Smooth muscle cell (in vitro differentiated cells): Measurements from ENCODE around the gene GTPBP4. TPM values are rescaled to one million over a fixed set of nuclear protein-coding genes. Genes with fewer than 3 reads are reported as not detected.

Experiments used
- DNase-seq: peaks from one replicate; lab custom pipeline; 2025; ENCODE audit not compliant: unreplicated experiment; lab: John Stamatoyannopoulos, UW
- H2AFZ ChIP-seq: fragments of 200-600 bp; sonication (generic); 2 replicates; pipeline ENCODE4 v1.6.0; 2016; ENCODE audit warnings: antibody characterized with exemption, low read depth, mild to moderate bottlenecking
- H3F3A ChIP-seq: fragments of 200-600 bp; sonication (generic); 2 replicates; pipeline ENCODE4 v1.6.0; 2017; ENCODE audit warnings: antibody characterized with exemption, low read depth
- H3K27ac ChIP-seq: fragments of 200-600 bp; sonication (generic); 2 replicates; pipeline ENCODE4 v1.5.1; 2016; ENCODE audit warnings: low read depth, mild to moderate bottlenecking
- H3K27me3 ChIP-seq: fragments of 200-600 bp; sonication (generic); 2 replicates; pipeline ENCODE4 v1.6.1; 2016; ENCODE audit warnings: low read depth, mild to moderate bottlenecking
- H3K36me3 ChIP-seq: fragments of 200-600 bp; sonication (generic); 2 replicates; pipeline ENCODE4 v1.5.1; 2016; ENCODE audit warnings: low read depth
- H3K4me1 ChIP-seq: fragments of 200-600 bp; sonication (generic); 2 replicates; pipeline ENCODE4 v1.5.1; 2016; ENCODE audit warnings: low read depth
- H3K4me2 ChIP-seq: fragments of 200-600 bp; sonication (generic); 2 replicates; pipeline ENCODE4 v1.6.0; 2016; ENCODE audit warnings: mild to moderate bottlenecking
- H3K4me3 ChIP-seq: fragments of 200-600 bp; sonication (generic); 2 replicates; pipeline ENCODE4 v1.5.1; 2016; ENCODE audit warnings: mild to moderate bottlenecking
- H3K79me2 ChIP-seq: fragments of 200-600 bp; sonication (generic); 2 replicates; pipeline ENCODE4 v1.6.0; 2016; ENCODE audit warnings: low read depth, mild to moderate bottlenecking
- H3K9ac ChIP-seq: fragments of 200-600 bp; sonication (generic); 2 replicates; pipeline ENCODE4 v1.6.0; 2016; ENCODE audit warnings: low read depth
- H3K9me3 ChIP-seq: fragments of 200-600 bp; sonication (generic); replicated peaks from 2 replicates; pipeline ENCODE4 v1.5.1; 2016; ENCODE audit warnings: low read depth
- H4K20me1 ChIP-seq: fragments of 200-600 bp; sonication (generic); 2 replicates; pipeline ENCODE4 v1.6.0; 2016; ENCODE audit warnings: low read depth
- CTCF ChIP-seq: fragments of 200-600 bp; sonication (generic); IDR thresholded peaks from 2 replicates; pipeline ENCODE4 v1.5.1; 2017; ENCODE audit warnings: borderline replicate concordance, mild to moderate bottlenecking, antibody characterized with exemption; ENCODE audit not compliant: insufficient read depth, poor library complexity, severe bottlenecking
- WGBS: methylation state at CpG from one replicate; pipeline ENCODE4 v1.1.7; 2016; ENCODE audit warnings: low lambda C conversion rate; 5-methylcytosine and 5-hydroxymethylcytosine counted together
- polyA plus RNA-seq: library from polyadenylated mRNA; unstranded; fragments of >200 nt; fragmentation: Nextera tagmentation; extraction: Ambion mirVana; gene quantifications from 2 replicates; pipeline ENCODE4 v1.2.1, GENCODE V29; 2016
- total RNA-seq: library from RNA; depleted of rRNA; stranded (reverse); fragments of >200 nt; gene quantifications from 2 replicates; pipeline ENCODE4 v1.2.3, GENCODE V29; 2014

GTPBP4 gene
- total and polyA plus RNA-seq, 2 experiments from 2014 or later, result 42.5 to 52.1 TPM

- 98% methylated on average over 6 of the region's 6 CpGs for WGBS
These were observed 38.3 kb downstream of the GTPBP4 start for GRCh38 chr10:1026578-1026977.

GRCh38 chr10:1029838-1030237, 41.6 kb downstream of the GTPBP4 start:
- Histone ChIP-seq H3F3A (no peaks in the 10 kb centered on the region), H4K20me1 (no peaks in the 10 kb centered on the region), H3K79me2 (no peaks in the 10 kb centered on the region), H3K4me1 (no peaks in the 10 kb centered on the region), H3K27me3 (no peaks in the 10 kb centered on the region), H3K27ac (no peak overlapping the region), H3K4me3 (no peak overlapping the region), H3K9me3 (no peaks in the 10 kb centered on the region), H2AFZ (no peak overlapping the region), H3K4me2 (no peak overlapping the region), H3K9ac (no peak overlapping the region), H3K36me3 (no peaks in the 10 kb centered on the region)
- TF ChIP-seq CTCF, result no peak
- 94% methylated on average over 7 of the region's 7 CpGs for WGBS
- no peak for DNase-seq

More at GRCh38 chr10:1026578-1026977, 38.3 kb downstream of the GTPBP4 start:
- H3F3A ChIP-seq, result no peaks in the 10 kb centered on the region
- no peak for DNase-seq
- H4K20me1 ChIP-seq, result no peaks in the 10 kb centered on the region
- H3K4me3 ChIP-seq, result no peak overlapping the region
- TF ChIP-seq CTCF, result no peak
- H3K27ac ChIP-seq, result no peak overlapping the region
- no peak overlapping the region for H3K4me2 ChIP-seq
- no peaks in the 10 kb centered on the region for H3K9me3 ChIP-seq
- H2AFZ ChIP-seq, result no peak overlapping the region
- no peaks in the 10 kb centered on the region for H3K36me3 ChIP-seq
- no peak overlapping the region for H3K9ac ChIP-seq
- H3K4me1 ChIP-seq, result no peaks in the 10 kb centered on the region
- no peaks in the 10 kb centered on the region for H3K79me2 ChIP-seq
- H3K27me3 ChIP-seq, result no peaks in the 10 kb centered on the region

- Histone ChIP-seq H3K4me3 (no peak overlapping the region), H2AFZ (no peak overlapping the region), H3K27me3 (no peaks in the 10 kb centered on the region), H3K9me3 (no peaks in the 10 kb centered on the region), H4K20me1 (peaks cover 8% of the 10 kb centered on the region), H3K79me2 (no peaks in the 10 kb centered on the region), H3K4me2 (no peak overlapping the region), H3K9ac (no peak overlapping the region), H3F3A (peaks cover 9% of the 10 kb centered on the region), H3K36me3 (no peaks in the 10 kb centered on the region), H3K4me1 (no peaks in the 10 kb centered on the region), H3K27ac (no peak overlapping the region)
- 81% methylated on average over 1 of the region's 1 CpG for WGBS
- TF ChIP-seq CTCF, result no peak
- DNase-seq, result no peak
These were observed 45.4 kb downstream of the GTPBP4 start for GRCh38 chr10:1033601-1034000.

GRCh38 chr10:1034758-1035157, 46.5 kb downstream of the GTPBP4 start:
- Histone ChIP-seq H3K4me1 (no peaks in the 10 kb centered on the region), H3K27me3 (no peaks in the 10 kb centered on the region), H4K20me1 (peaks cover 16% of the 10 kb centered on the region), H3F3A (peaks cover 9% of the 10 kb centered on the region), H2AFZ (no peak overlapping the region), H3K4me2 (no peak overlapping the region), H3K79me2 (no peaks in the 10 kb centered on the region), H3K4me3 (no peak overlapping the region), H3K9me3 (no peaks in the 10 kb centered on the region), H3K9ac (no peak overlapping the region), H3K27ac (no peak overlapping the region), H3K36me3 (no peaks in the 10 kb centered on the region)
- no peak for TF ChIP-seq CTCF
- DNase-seq, result no peak
- WGBS, result 63% methylated on average over 3 of the region's 3 CpGs
